NCI-H1105 treated with DMSO at 0.1 percent for 48 hours (cell line): Measurements from ENCODE around the gene RNASE2.
"Not testable (repeated sequence)": the region's sequence is repeated elsewhere in the genome, so short reads cannot be mapped to it uniquely, and the experiment has no call there.

ENCODE experiments used
- DNase-seq: peaks from one replicate; lab custom pipeline; 2025; lab: John Stamatoyannopoulos, UW

RNASE2 gene

GRCh38 chr14:20982646-20983369, 27.5 kb downstream of the RNASE2 start:
- no peak for DNase-seq

- not testable (repeated sequence) for DNase-seq
These were observed 30.4 kb downstream of the RNASE2 start for GRCh38 chr14:20985650-20986049.

- no peak for DNase-seq
These were observed 31.5 kb downstream of the RNASE2 start for GRCh38 chr14:20986811-20987210.

GRCh38 chr14:20988717-20989470, 33.6 kb downstream of the RNASE2 start:
- DNase-seq, result no peak

- DNase-seq, result no peak
These were observed 34.1 kb downstream of the RNASE2 start for GRCh38 chr14:20989471-20989786.

GRCh38 chr14:20989787-20990600, 34.7 kb downstream of the RNASE2 start, which contains the start of gene METTL17:
Gene METTL17, plus strand, starts transcription at chr14:20989980. Its CDS starts 23 bp downstream, at chr14:20990003.
- peak; percentile 95 for DNase-seq

GRCh38 chr14:20996521-20996920, 41.2 kb downstream of the RNASE2 start:
- no peak for DNase-seq

- no peak for DNase-seq
These were observed 41.8 kb downstream of the RNASE2 start for GRCh38 chr14:20997115-20997514.

GRCh38 chr14:20997564-20997963, 42.3 kb downstream of the RNASE2 start:
- no peak for DNase-seq

GRCh38 chr14:20998139-20998538, 42.9 kb downstream of the RNASE2 start:
- no peak for DNase-seq

- DNase-seq, result no peak
These were observed 43.5 kb downstream of the RNASE2 start, which contains the start of gene SLC39A2 for GRCh38 chr14:20998674-20999366. Gene SLC39A2, plus strand, starts transcription at chr14:20999293. Its CDS starts 154 bp downstream, at chr14:20999447.

GRCh38 chr14:20999591-20999990, 44.3 kb downstream of the RNASE2 start:
- DNase-seq, result no peak

GRCh38 chr14:21001218-21001617, 45.9 kb downstream of the RNASE2 start:
- DNase-seq, result no peak

- DNase-seq, result no peak
These were observed 48.6 kb downstream of the RNASE2 start for GRCh38 chr14:21003788-21004346.
